Naive thymus-derived CD4-positive, alpha-beta T cell (primary cell): ENCODE results near the gene LIF. TPM values are rescaled to one million over a fixed set of nuclear protein-coding genes. Genes with fewer than 3 reads are reported as not detected.

Experiments
- ATAC-seq: fragments of 150-1000 bp; cut with Tn5 transposase; 2 replicates; pipeline ENCODE4 v1.10.0; 2021; ENCODE audit warnings: mild to moderate bottlenecking, moderate library complexity
- CTCF ChIA-PET: fragments of 350-600 bp; sonication (Branson Sonifier 250); formaldehyde crosslinking; loops from one replicate; lab custom pipeline; 2021; ENCODE audit warnings: antibody characterized with exemption; lab: Charles Lee
- POLR2A ChIA-PET: fragments of 350-600 bp; sonication (Branson Sonifier 250); formaldehyde crosslinking; loops from one replicate; lab custom pipeline; 2021; ENCODE audit warnings: antibody characterized with exemption, inconsistent platforms; lab: Charles Lee
- DNase-seq, 9 donors: peaks; one replicate each; pipeline versions ENCODE4 v3.0.0 to v3.0.0-alpha.2; 2020 to 2022; ENCODE audit warnings: mixed read lengths in 1 of 9
- H3K27ac ChIP-seq: one replicate; pipeline ENCODE4 v1.7.0; 2013; ENCODE audit warnings: mild to moderate bottlenecking, low read depth, low read length, moderate library complexity
- H3K27me3 ChIP-seq, 2 donors: one replicate each; pipeline ENCODE4 v1.7.0; 2013; ENCODE audit warnings: low read length in 2 of 2, mild to moderate bottlenecking in 2 of 2, moderate library complexity in 2 of 2; ENCODE audit not compliant: control insufficient read depth in 2 of 2, insufficient read depth in 2 of 2
- H3K36me3 ChIP-seq, 3 experiments: 1 replicate in 2 of 3; 2 replicates in 1 of 3; pipeline ENCODE4 v1.7.0; 2013; ENCODE audit warnings: low read length in 3 of 3, mild to moderate bottlenecking in 3 of 3, moderate library complexity in 1 of 3; ENCODE audit not compliant: insufficient read depth in 3 of 3, control insufficient read depth in 2 of 3
- H3K4me1 ChIP-seq, 2 donors: one replicate each; pipeline ENCODE4 v1.7.0; 2013; ENCODE audit warnings: low read length in 2 of 2, mild to moderate bottlenecking in 2 of 2, moderate library complexity in 1 of 2; ENCODE audit not compliant: control insufficient read depth in 2 of 2, insufficient read depth in 2 of 2
- H3K4me3 ChIP-seq: 2 replicates; pipeline ENCODE4 v1.7.0; 2013; ENCODE audit warnings: mild to moderate bottlenecking, low read length
- H3K9me3 ChIP-seq, 3 experiments: 1 replicate in 2 of 3; 2 replicates in 1 of 3; pipeline ENCODE4 v1.7.0; 2013; ENCODE audit warnings: low read length in 3 of 3; ENCODE audit not compliant: control insufficient read depth in 2 of 3
- H3K27ac Mint-ChIP-seq, 9 donors: one replicate each; pipeline ENCODE4 v1.8.0; 2020 to 2022; ENCODE audit warnings: mixed read lengths in 9 of 9, mild to moderate bottlenecking in 8 of 9, moderate library complexity in 5 of 9, inconsistent platforms in 2 of 9
- H3K27me3 Mint-ChIP-seq, 5 donors: one replicate each; pipeline ENCODE4 v1.8.0; 2021 to 2022; ENCODE audit warnings: mixed read lengths in 5 of 5, mild to moderate bottlenecking in 1 of 5
- H3K36me3 Mint-ChIP-seq, 5 donors: one replicate each; pipeline ENCODE4 v1.8.0; 2020 to 2022; ENCODE audit warnings: mixed read lengths in 5 of 5, mild to moderate bottlenecking in 3 of 5, inconsistent platforms in 1 of 5
- H3K4me1 Mint-ChIP-seq, 7 donors: one replicate each; pipeline ENCODE4 v1.8.0; 2020 to 2022; ENCODE audit warnings: mixed read lengths in 7 of 7, mild to moderate bottlenecking in 3 of 7, inconsistent platforms in 1 of 7
- H3K4me3 Mint-ChIP-seq, 10 donors: one replicate each; pipeline ENCODE4 v1.8.0; 2020 to 2022; ENCODE audit warnings: mild to moderate bottlenecking in 10 of 10, mixed read lengths in 10 of 10, moderate library complexity in 6 of 10, inconsistent platforms in 2 of 10
- H3K9me3 Mint-ChIP-seq, 11 donors: one replicate each; pipeline ENCODE4 v1.8.0; 2020 to 2022; ENCODE audit warnings: mixed read lengths in 11 of 11, mild to moderate bottlenecking in 4 of 11, inconsistent platforms in 1 of 11, moderate library complexity in 1 of 11
- intact Hi-C, 2 donors: fragments of 100-400 bp; cut with micrococcal nuclease; formaldehyde crosslinking; loops; one replicate each; pipeline ENCODE4 v1.15.1; 2023
- polyA plus RNA-seq, 2 donors: library from polyadenylated mRNA; unstranded; fragments of 300-500 nt; fragmentation: Illumina TruSeq; gene quantifications; one replicate each; pipeline ENCODE4 v1.2.3, GENCODE V29; 2021
- total RNA-seq, 6 experiments: library from RNA in 5 of 6; stranded (reverse) in 5 of 6; gene quantifications; 1 replicate in 5 of 6; 2 replicates in 1 of 6; pipeline ENCODE4 v1.2.3 and lab custom pipeline; 2021 to 2026

The LIF gene
- total and polyA plus RNA-seq, 7 experiments from 2014 or later = 0.64 to 260 (median 0.98) TPM; not detected in 4

- peaks cover 13 to 86% (median 38%) of the 10 kb centered on the region in 7 donors for H3K4me1 Mint-ChIP-seq
- Histone ChIP-seq H3K4me1 (peaks cover 9 to 13% of the 10 kb centered on the region in 2 donors), H3K27ac (no peak overlapping the region), H3K27me3 (no peaks in the 10 kb centered on the region), H3K36me3 (no peaks in the 10 kb centered on the region), H3K9me3 (no peaks in the 10 kb centered on the region), H3K4me3 (no peak overlapping the region)
- H3K27ac Mint-ChIP-seq = peak overlapping the region in 2 of 9 donors; percentile 34 to 95
- ChIA-PET CTCF (no interaction called here), POLR2A (no interaction called here)
- H3K27me3 Mint-ChIP-seq = no peaks in the 10 kb centered on the region
- peak overlapping the region in 2 of 10 donors; percentile 10 to 73 for H3K4me3 Mint-ChIP-seq
- intact Hi-C loops = loop anchor here in 1 of 2 donors (2.0 kb wide), 1 partner anchor 25 kb away; no protein-coding TSS in a partner anchor
- DNase-seq (no peak), ATAC-seq (peak; percentile 22)
- H3K9me3 Mint-ChIP-seq = peaks cover 0 to 8% (median 0%) of the 10 kb centered on the region in 11 donors
- peaks cover 0 to 27% (median 0%) of the 10 kb centered on the region in 5 donors for H3K36me3 Mint-ChIP-seq
Observed at GRCh38 chr22:30195245-30196140, 51.1 kb downstream of the LIF start.

- Mint-ChIP-seq H3K9me3 (peaks cover 0 to 8% (median 0%) of the 10 kb centered on the region in 11 donors), H3K27me3 (no peaks in the 10 kb centered on the region), H3K4me1 (peaks cover 16 to 93% (median 34%) of the 10 kb centered on the region in 7 donors), H3K4me3 (peak overlapping the region in 1 of 10 donors; percentile 67), H3K27ac (peak overlapping the region in 3 of 9 donors; percentile 19 to 89 (median 48)), H3K36me3 (peaks cover 0 to 29% (median 0%) of the 10 kb centered on the region in 5 donors)
- intact Hi-C loops = no loop called here
- no peaks in the 10 kb centered on the region for H3K27me3 ChIP-seq
- DNase-seq (no peak), ATAC-seq (no peak)
- H3K36me3 ChIP-seq = no peaks in the 10 kb centered on the region
- H3K27ac ChIP-seq = no peak overlapping the region
- ChIA-PET CTCF (interaction anchor here (0.7 kb wide), 1 partner anchor 115 kb away, joined by 4 read pairs; no protein-coding TSS in a partner anchor), POLR2A (no interaction called here)
- no peaks in the 10 kb centered on the region for H3K9me3 ChIP-seq
- H3K4me3 ChIP-seq = no peak overlapping the region
- H3K4me1 ChIP-seq = peaks cover 9 to 13% of the 10 kb centered on the region in 2 donors
Observed at GRCh38 chr22:30193031-30193775, 53.4 kb downstream of the LIF start.

GRCh38 chr22:30192427-30192826 lies 54.1 kb downstream of the LIF start:
- no peaks in the 10 kb centered on the region for H3K27me3 Mint-ChIP-seq
- Histone ChIP-seq H3K9me3 (no peaks in the 10 kb centered on the region), H3K4me3 (no peak overlapping the region), H3K27me3 (no peaks in the 10 kb centered on the region), H3K27ac (no peak overlapping the region), H3K4me1 (peaks cover 13% of the 10 kb centered on the region in 2 donors), H3K36me3 (no peaks in the 10 kb centered on the region)
- ChIA-PET CTCF (no interaction called here), POLR2A (no interaction called here)
- DNase-seq (peak in 2 of 9 donors; percentile 2 to 7), ATAC-seq (no peak)
- peak overlapping the region in 2 of 9 donors; percentile 71 to 89 for H3K27ac Mint-ChIP-seq
- H3K4me3 Mint-ChIP-seq = peak overlapping the region in 1 of 10 donors; percentile 67
- H3K9me3 Mint-ChIP-seq = peaks cover 0 to 8% (median 0%) of the 10 kb centered on the region in 11 donors
- intact Hi-C loops = no loop called here
- peaks cover 0 to 29% (median 0%) of the 10 kb centered on the region in 5 donors for H3K36me3 Mint-ChIP-seq
- H3K4me1 Mint-ChIP-seq = peaks cover 20 to 93% (median 34%) of the 10 kb centered on the region in 7 donors

- Mint-ChIP-seq H3K27me3 (no peaks in the 10 kb centered on the region), H3K4me1 (peaks cover 24 to 92% (median 30%) of the 10 kb centered on the region in 7 donors), H3K9me3 (peaks cover 0 to 10% (median 0%) of the 10 kb centered on the region in 11 donors), H3K36me3 (peaks cover 0 to 30% (median 0%) of the 10 kb centered on the region in 5 donors), H3K4me3 (peak overlapping the region in 1 of 10 donors; percentile 66), H3K27ac (peak overlapping the region in 1 of 9 donors; percentile 89)
- Histone ChIP-seq H3K27me3 (no peaks in the 10 kb centered on the region), H3K36me3 (no peaks in the 10 kb centered on the region), H3K4me3 (no peak overlapping the region), H3K4me1 (peaks cover 5 to 6% of the 10 kb centered on the region in 2 donors), H3K27ac (no peak overlapping the region), H3K9me3 (no peaks in the 10 kb centered on the region)
- intact Hi-C loops = no loop called here
- POLR2A ChIA-PET = interaction anchor here (0.8 kb wide), 1 partner anchor 11 kb away, joined by 3 read pairs; no protein-coding TSS in a partner anchor
- CTCF ChIA-PET = interaction anchor here (1.2 kb wide), 1 partner anchor 9 kb away, joined by 3 read pairs; no protein-coding TSS in a partner anchor
- ATAC-seq (no peak), DNase-seq (peak in 1 of 9 donors; percentile 8)
Observed at GRCh38 chr22:30191040-30191701, 55.4 kb downstream of the LIF start.

GRCh38 chr22:30190574-30190973 lies 56.0 kb downstream of the LIF start:
- H3K9me3 ChIP-seq = no peaks in the 10 kb centered on the region
- Mint-ChIP-seq H3K9me3 (peaks cover 0 to 10% (median 0%) of the 10 kb centered on the region in 11 donors), H3K27ac (peak overlapping the region in 2 of 9 donors; percentile 11 to 89), H3K4me3 (peak overlapping the region in 1 of 10 donors; percentile 66), H3K27me3 (no peaks in the 10 kb centered on the region), H3K36me3 (peaks cover 0 to 30% (median 0%) of the 10 kb centered on the region in 5 donors), H3K4me1 (peaks cover 24 to 90% (median 28%) of the 10 kb centered on the region in 7 donors)
- ChIA-PET CTCF (interaction anchor here (1.2 kb wide), 1 partner anchor 8 kb away, joined by 3 read pairs; no protein-coding TSS in a partner anchor), POLR2A (interaction anchor here (0.8 kb wide), 1 partner anchor 11 kb away, joined by 3 read pairs; no protein-coding TSS in a partner anchor)
- DNase-seq (no peak), ATAC-seq (no peak)
- H3K27me3 ChIP-seq = no peaks in the 10 kb centered on the region
- H3K27ac ChIP-seq = no peak overlapping the region
- no peak overlapping the region for H3K4me3 ChIP-seq
- intact Hi-C loops = no loop called here
- no peaks in the 10 kb centered on the region for H3K36me3 ChIP-seq
- peaks cover 0 to 6% of the 10 kb centered on the region in 2 donors for H3K4me1 ChIP-seq
